ENCODE results near the gene SF3B1.
A peak's percentile ranks its signal among the peaks of the same experiment; 100 is the strongest.
"Not testable (repeated sequence)": the region's sequence is repeated elsewhere in the genome, so short reads cannot be mapped to it uniquely, and the experiment has no call there.

SF3B1 gene

GRCh38 chr2:197383825-197384224 is 51.0 kb downstream of the SF3B1 start:
- no peak overlapping the region for H3K4me3 ChIP-seq (ENCODE audit: control insufficient read depth, low read depth, low read length)
- no peak for TF ChIP-seq CTCF (IDR thresholded peaks at IDR 0.05; ENCODE audit: control insufficient read depth, insufficient read depth, low read depth, low read length, missing control alignments)
- no peak for DNase-seq (ENCODE audit: low read depth)

- TF ChIP-seq CTCF (IDR thresholded peaks at IDR 0.05; ENCODE audit: control insufficient read depth, insufficient read depth, low read depth, low read length, missing control alignments): no peak
- DNase-seq (ENCODE audit: low read depth): no peak
- no peak overlapping the region for H3K4me3 ChIP-seq (ENCODE audit: control insufficient read depth, low read depth, low read length)
These were observed 53.2 kb downstream of the SF3B1 start for GRCh38 chr2:197381641-197382040.

GRCh38 chr2:197379918-197380309 is 54.9 kb downstream of the SF3B1 start:
- H3K4me3 ChIP-seq (ENCODE audit: control insufficient read depth, low read depth, low read length); DNase-seq (ENCODE audit: low read depth): not testable (repeated sequence)

GRCh38 chr2:197379308-197379917 is 55.4 kb downstream of the SF3B1 start:
- not testable (repeated sequence) for H3K4me3 ChIP-seq (ENCODE audit: control insufficient read depth, low read depth, low read length)

GRCh38 chr2:197378494-197379307 is 56.1 kb downstream of the SF3B1 start:
- DNase-seq (ENCODE audit: low read depth): no peak
- peak; percentile 73 for TF ChIP-seq CTCF (IDR thresholded peaks at IDR 0.05; ENCODE audit: control insufficient read depth, insufficient read depth, low read depth, low read length, missing control alignments)
- H3K4me3 ChIP-seq (ENCODE audit: control insufficient read depth, low read depth, low read length): no peak overlapping the region

More at GRCh38 chr2:197379308-197379917, 55.4 kb downstream of the SF3B1 start:
- not testable (repeated sequence) for DNase-seq (ENCODE audit: low read depth)

GRCh38 chr2:197378086-197378485 is 56.7 kb downstream of the SF3B1 start:
- no peak for TF ChIP-seq CTCF (IDR thresholded peaks at IDR 0.05; ENCODE audit: control insufficient read depth, insufficient read depth, low read depth, low read length, missing control alignments)
- DNase-seq (ENCODE audit: low read depth): no peak
- no peak overlapping the region for H3K4me3 ChIP-seq (ENCODE audit: control insufficient read depth, low read depth, low read length)

GRCh38 chr2:197377670-197378069 is 57.2 kb downstream of the SF3B1 start:
- no peak for TF ChIP-seq CTCF (IDR thresholded peaks at IDR 0.05; ENCODE audit: control insufficient read depth, insufficient read depth, low read depth, low read length, missing control alignments)
- no peak for DNase-seq (ENCODE audit: low read depth)
- no peak overlapping the region for H3K4me3 ChIP-seq (ENCODE audit: control insufficient read depth, low read depth, low read length)

All from AG09309 (cell line).